H9 (cell line): ENCODE results near the gene RHEX. TPM values are rescaled to one million over a fixed set of nuclear protein-coding genes. Genes with fewer than 3 reads are reported as not detected.

ENCODE experiments used
- DNase-seq: peaks from one replicate; pipeline ENCODE4 v3.0.0-alpha.2; 2017
- H2AFZ ChIP-seq: one replicate; pipeline ENCODE4 v1.6.1; 2013; ENCODE audit warnings: mild to moderate bottlenecking, low read length, control low read depth, moderate library complexity
- H2AK5ac ChIP-seq: 2 replicates; pipeline ENCODE4 v1.6.1; 2013; ENCODE audit warnings: low read length, control low read depth, mixed read lengths; ENCODE audit not compliant: insufficient read length
- H2BK120ac ChIP-seq: one replicate; pipeline ENCODE4 v1.6.1; 2013; ENCODE audit warnings: low read depth, mild to moderate bottlenecking, low read length, control low read depth, inconsistent platforms; ENCODE audit not compliant: poor library complexity, severe bottlenecking
- H2BK12ac ChIP-seq: 2 replicates; pipeline ENCODE4 v1.6.1; 2013; ENCODE audit warnings: low read length, control low read depth, mixed read lengths, low read depth; ENCODE audit not compliant: insufficient read length
- H2BK15ac ChIP-seq: 2 replicates; pipeline ENCODE4 v1.6.1; 2013; ENCODE audit warnings: low read depth, low read length, control low read depth
- H2BK20ac ChIP-seq: one replicate; pipeline ENCODE4 v1.6.1; 2013; ENCODE audit warnings: low read depth, mild to moderate bottlenecking, low read length, control low read depth, inconsistent platforms; ENCODE audit not compliant: poor library complexity, severe bottlenecking
- H2BK5ac ChIP-seq: 2 replicates; pipeline ENCODE4 v1.6.1; 2013; ENCODE audit warnings: low read length, control low read depth, mixed read lengths; ENCODE audit not compliant: insufficient read length
- H3K14ac ChIP-seq: 2 replicates; pipeline ENCODE4 v1.6.1; 2013; ENCODE audit warnings: low read length, control low read depth; ENCODE audit not compliant: insufficient read depth
- H3K18ac ChIP-seq: 2 replicates; pipeline ENCODE4 v1.6.1; 2013; ENCODE audit warnings: low read depth, mild to moderate bottlenecking, mixed read lengths, low read length, control low read depth; ENCODE audit not compliant: insufficient read length
- H3K23ac ChIP-seq: 2 replicates; pipeline ENCODE4 v1.6.1; 2013; ENCODE audit warnings: low read length, control low read depth, mixed read lengths, low read depth; ENCODE audit not compliant: insufficient read length
- H3K23me2 ChIP-seq: 2 replicates; pipeline ENCODE4 v1.6.1; 2013; ENCODE audit warnings: low read depth, mild to moderate bottlenecking, mixed read lengths, low read length, control low read depth; ENCODE audit not compliant: insufficient read length, poor library complexity, severe bottlenecking
- H3K27ac ChIP-seq: 2 replicates; pipeline ENCODE4 v1.5.1; 2013; ENCODE audit warnings: low read length, control low read depth, mixed read lengths, low read depth; ENCODE audit not compliant: insufficient read length
- H3K27me3 ChIP-seq: 2 replicates; pipeline ENCODE4 v1.6.1; 2013; ENCODE audit warnings: low read length, control low read depth, inconsistent platforms; ENCODE audit not compliant: insufficient read depth
- H3K4ac ChIP-seq: 2 replicates; pipeline ENCODE4 v1.6.1; 2013; ENCODE audit warnings: low read depth, mild to moderate bottlenecking, control low read depth, inconsistent platforms, low read length, moderate library complexity
- H3K4me1 ChIP-seq: 2 replicates; pipeline ENCODE4 v1.6.1; 2013; ENCODE audit warnings: low read length, control low read depth, inconsistent platforms; ENCODE audit not compliant: insufficient read depth
- H3K4me2 ChIP-seq: 2 replicates; pipeline ENCODE4 v1.6.1; 2013; ENCODE audit warnings: low read length, control low read depth, mixed read lengths; ENCODE audit not compliant: insufficient read length, insufficient read depth
- H3K56ac ChIP-seq: 2 replicates; pipeline ENCODE4 v1.6.1; 2013; ENCODE audit warnings: low read depth, mild to moderate bottlenecking, mixed read lengths, low read length, control low read depth; ENCODE audit not compliant: insufficient read length
- H3K79me1 ChIP-seq: 2 replicates; pipeline ENCODE4 v1.6.1; 2013; ENCODE audit warnings: low read depth, mild to moderate bottlenecking, moderate library complexity, low read length, control low read depth, inconsistent platforms; ENCODE audit not compliant: insufficient read depth, poor library complexity, severe bottlenecking
- H3K79me2 ChIP-seq: 2 replicates; pipeline ENCODE4 v1.6.1; 2013; ENCODE audit warnings: low read length, control low read depth, inconsistent platforms; ENCODE audit not compliant: insufficient read depth
- H3K9ac ChIP-seq: 2 replicates; pipeline ENCODE4 v1.6.1; 2013; ENCODE audit warnings: low read length, control low read depth, mixed read lengths; ENCODE audit not compliant: insufficient read length; ENCODE audit errors: extremely low read depth
- H3K9me3 ChIP-seq: one replicate; pipeline ENCODE4 v1.6.1; 2013; ENCODE audit warnings: low read depth, low read length, inconsistent platforms; ENCODE audit not compliant: control insufficient read depth
- H3T11ph ChIP-seq: one replicate; pipeline ENCODE4 v1.6.1; 2013; ENCODE audit warnings: mild to moderate bottlenecking, low read length, control low read depth, inconsistent platforms
- H4K20me1 ChIP-seq: one replicate; pipeline ENCODE4 v1.6.1; 2013; ENCODE audit not compliant: control insufficient read depth, insufficient read length, insufficient read depth
- H4K5ac ChIP-seq: 2 replicates; pipeline ENCODE4 v1.6.1; 2013; ENCODE audit warnings: low read depth, mild to moderate bottlenecking, mixed read lengths, low read length, control low read depth; ENCODE audit not compliant: insufficient read length
- H4K8ac ChIP-seq: replicated peaks from 2 replicates; pipeline ENCODE4 v1.6.1; 2013; ENCODE audit warnings: low read length, control low read depth, mixed read lengths, low read depth; ENCODE audit not compliant: insufficient read length
- H4K91ac ChIP-seq: 2 replicates; pipeline ENCODE4 v1.6.1; 2013; ENCODE audit warnings: low read depth, mild to moderate bottlenecking, moderate library complexity, mixed read lengths, low read length, control low read depth; ENCODE audit not compliant: insufficient read length
- H3K27ac Mint-ChIP-seq, 3 experiments: 2 replicates in 2 of 3; 3 replicates in 1 of 3; pipeline ENCODE4 v1.8.0; 2020 to 2021; ENCODE audit warnings: mixed read lengths in 3 of 3, mild to moderate bottlenecking in 1 of 3, moderate library complexity in 1 of 3
- H3K27me3 Mint-ChIP-seq: 2 replicates; pipeline ENCODE4 v1.8.0; 2021; ENCODE audit warnings: low read depth, mild to moderate bottlenecking, moderate library complexity, mixed read lengths
- H3K36me3 Mint-ChIP-seq, 3 experiments: 2 replicates in 2 of 3; 3 replicates in 1 of 3; pipeline ENCODE4 v1.8.0; 2020 to 2021; ENCODE audit warnings: low read depth in 3 of 3, mixed read lengths in 3 of 3; ENCODE audit not compliant: insufficient read depth in 1 of 3
- H3K4me1 Mint-ChIP-seq, 2 experiments: 2 replicates each; pipeline ENCODE4 v1.8.0; 2020; ENCODE audit warnings: mixed read lengths in 2 of 2
- H3K4me3 Mint-ChIP-seq, 2 experiments: 2 replicates in 1 of 2; 3 replicates in 1 of 2; pipeline ENCODE4 v1.8.0; 2020 to 2021; ENCODE audit warnings: mild to moderate bottlenecking in 2 of 2, mixed read lengths in 2 of 2, moderate library complexity in 1 of 2
- H3K9me3 Mint-ChIP-seq, 2 experiments: 2 replicates in 1 of 2; 3 replicates in 1 of 2; pipeline ENCODE4 v1.8.0; 2020; ENCODE audit warnings: mild to moderate bottlenecking in 2 of 2, mixed read lengths in 2 of 2, moderate library complexity in 1 of 2
- WGBS: extraction: QIAGEN DNeasy Blood & Tissue Kit; methylation state at CpG from one replicate; pipeline ENCODE4 v1.1.7; 2013; ENCODE audit warnings: missing lambda C conversion rate, low lambda C conversion rate, mixed read lengths; ENCODE audit not compliant: insufficient read length; ENCODE audit errors: extremely low coverage; 5-methylcytosine and 5-hydroxymethylcytosine counted together
- total RNA-seq: library from RNA; stranded (reverse); gene quantifications from 2 replicates; pipeline ENCODE4 v1.2.1, GENCODE V29; 2021
- TF ChIP-seq, protein P1 (sequence below): fragments of 200-600 bp; sonication (generic); conservative IDR thresholded peaks from 3 replicates; pipeline ENCODE4 v1.8.0; 2021; ENCODE audit warnings: antibody characterized with exemption, mild to moderate bottlenecking

RHEX gene
- total RNA-seq, 1 experiment from 2014 or later = not detected

DNA sequence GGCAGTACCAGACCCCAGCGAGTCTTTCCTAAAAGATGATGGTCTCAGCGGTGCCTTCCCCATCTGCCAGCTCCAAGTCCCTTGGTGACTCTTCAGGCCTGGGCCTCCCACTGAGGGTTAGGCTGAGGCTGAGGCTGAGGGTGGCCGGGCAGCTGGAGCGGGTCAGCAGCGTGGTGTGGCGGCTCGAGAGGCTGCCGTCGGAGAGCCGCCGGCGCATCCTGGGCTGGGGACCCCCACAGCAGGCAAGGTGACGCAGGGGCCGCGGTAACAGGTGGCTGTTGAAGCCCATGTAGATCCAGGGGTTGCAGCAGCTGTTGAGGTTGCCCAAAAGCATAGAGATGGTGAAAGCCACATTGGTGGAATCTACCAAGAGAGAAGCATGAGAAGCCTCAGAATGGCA is 57.2 kb downstream of the RHEX start:
- Histone ChIP-seq H3K4me1 (no peaks in the 10 kb centered on the region), H3K79me2 (no peaks in the 10 kb centered on the region), H2AK5ac (no peak overlapping the region), H2BK20ac (no peak overlapping the region), H3K23me2 (no peaks in the 10 kb centered on the region), H4K91ac (no peak overlapping the region), H3K56ac (no peak overlapping the region), H3T11ph (no peak overlapping the region), H4K8ac (no peak overlapping the region), H3K4ac (no peak overlapping the region), H3K27ac (no peak overlapping the region), H4K5ac (no peak overlapping the region), H2BK15ac (no peak overlapping the region), H3K27me3 (no peaks in the 10 kb centered on the region), H3K23ac (no peak overlapping the region), H3K79me1 (no peaks in the 10 kb centered on the region), H2BK5ac (no peak overlapping the region), H2BK120ac (no peak overlapping the region), H3K9ac (no peak overlapping the region), H2BK12ac (no peak overlapping the region), H3K9me3 (no peaks in the 10 kb centered on the region), H3K14ac (no peak overlapping the region), H2AFZ (no peak overlapping the region), H3K4me2 (no peak overlapping the region), H4K20me1 (no peaks in the 10 kb centered on the region), H3K18ac (no peak overlapping the region)
- no peaks in the 10 kb centered on the region for H3K36me3 Mint-ChIP-seq
- H3K27ac Mint-ChIP-seq = no peak overlapping the region; a peak in 1 of 7 replicates
- WGBS = no CpG with 5 or more reads among the region's 15 CpGs
- TF ChIP-seq, protein P1, sequence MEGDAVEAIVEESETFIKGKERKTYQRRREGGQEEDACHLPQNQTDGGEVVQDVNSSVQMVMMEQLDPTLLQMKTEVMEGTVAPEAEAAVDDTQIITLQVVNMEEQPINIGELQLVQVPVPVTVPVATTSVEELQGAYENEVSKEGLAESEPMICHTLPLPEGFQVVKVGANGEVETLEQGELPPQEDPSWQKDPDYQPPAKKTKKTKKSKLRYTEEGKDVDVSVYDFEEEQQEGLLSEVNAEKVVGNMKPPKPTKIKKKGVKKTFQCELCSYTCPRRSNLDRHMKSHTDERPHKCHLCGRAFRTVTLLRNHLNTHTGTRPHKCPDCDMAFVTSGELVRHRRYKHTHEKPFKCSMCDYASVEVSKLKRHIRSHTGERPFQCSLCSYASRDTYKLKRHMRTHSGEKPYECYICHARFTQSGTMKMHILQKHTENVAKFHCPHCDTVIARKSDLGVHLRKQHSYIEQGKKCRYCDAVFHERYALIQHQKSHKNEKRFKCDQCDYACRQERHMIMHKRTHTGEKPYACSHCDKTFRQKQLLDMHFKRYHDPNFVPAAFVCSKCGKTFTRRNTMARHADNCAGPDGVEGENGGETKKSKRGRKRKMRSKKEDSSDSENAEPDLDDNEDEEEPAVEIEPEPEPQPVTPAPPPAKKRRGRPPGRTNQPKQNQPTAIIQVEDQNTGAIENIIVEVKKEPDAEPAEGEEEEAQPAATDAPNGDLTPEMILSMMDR = no peak
- DNase-seq = no peak
- peaks cover 0 to 2% of the 10 kb centered on the region in 2 experiments; a peak in 2 of 4 replicates for H3K4me1 Mint-ChIP-seq
- no peak overlapping the region for H3K4me3 Mint-ChIP-seq
- no peaks in the 10 kb centered on the region for H3K9me3 Mint-ChIP-seq
- peaks cover 19% of the 10 kb centered on the region for H3K27me3 Mint-ChIP-seq
